Stimulated activated CD8-positive, alpha-beta memory T cell treated with anti-CD3 and anti-CD28 coated beads, Interleukin-7, amount 100 ng/mL, for 48 hours (primary cell): ENCODE results near the gene AHNAK.

Experiments used
- DNase-seq, 2 donors: peaks; one replicate each; pipeline ENCODE4 v3.0.0-alpha.2; 2020; ENCODE audit warnings: low read depth in 1 of 2; ENCODE audit errors: extremely low read depth in 1 of 2

The AHNAK gene

DNA sequence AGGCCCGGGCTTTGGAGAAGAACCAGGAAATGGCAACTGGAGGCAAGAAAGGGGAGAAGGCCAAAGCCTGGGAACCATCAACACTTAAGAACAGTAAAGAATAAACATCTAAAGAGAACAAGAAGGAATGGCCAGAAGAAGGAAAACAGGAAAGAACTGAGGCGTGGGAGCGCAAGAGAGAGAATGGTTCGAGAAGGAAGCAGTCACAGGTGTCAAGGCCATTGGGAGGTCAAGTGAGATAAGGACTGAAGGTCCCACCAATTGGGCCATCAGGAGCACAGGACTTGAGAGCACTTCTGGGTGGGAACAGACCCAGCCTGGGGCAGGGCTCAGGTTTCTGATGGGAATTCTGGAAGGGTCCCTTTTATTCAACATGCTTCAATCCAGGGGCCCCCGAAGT is 128.5 kb downstream of the AHNAK start:
- no peak for DNase-seq

DNA sequence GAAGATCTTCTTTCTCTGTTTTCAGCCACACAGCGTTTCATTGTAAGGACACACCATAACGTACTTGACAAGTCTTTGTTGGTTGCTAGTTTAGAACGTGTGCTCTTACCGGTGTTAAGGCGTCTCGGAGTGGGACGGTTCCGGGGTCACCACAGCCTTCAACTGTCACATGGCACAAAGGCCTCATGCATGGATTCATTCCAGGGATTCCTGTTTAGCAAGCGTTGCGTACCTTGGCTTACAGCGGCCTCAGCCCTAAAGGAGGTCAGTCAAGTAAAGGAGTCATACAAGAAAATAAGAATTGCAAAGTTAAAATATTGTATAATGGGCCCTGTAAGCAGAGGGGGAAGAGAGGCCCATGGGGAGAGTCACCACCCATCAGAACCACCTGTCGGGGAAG is 130.0 kb downstream of the AHNAK start:
- no peak for DNase-seq

DNA sequence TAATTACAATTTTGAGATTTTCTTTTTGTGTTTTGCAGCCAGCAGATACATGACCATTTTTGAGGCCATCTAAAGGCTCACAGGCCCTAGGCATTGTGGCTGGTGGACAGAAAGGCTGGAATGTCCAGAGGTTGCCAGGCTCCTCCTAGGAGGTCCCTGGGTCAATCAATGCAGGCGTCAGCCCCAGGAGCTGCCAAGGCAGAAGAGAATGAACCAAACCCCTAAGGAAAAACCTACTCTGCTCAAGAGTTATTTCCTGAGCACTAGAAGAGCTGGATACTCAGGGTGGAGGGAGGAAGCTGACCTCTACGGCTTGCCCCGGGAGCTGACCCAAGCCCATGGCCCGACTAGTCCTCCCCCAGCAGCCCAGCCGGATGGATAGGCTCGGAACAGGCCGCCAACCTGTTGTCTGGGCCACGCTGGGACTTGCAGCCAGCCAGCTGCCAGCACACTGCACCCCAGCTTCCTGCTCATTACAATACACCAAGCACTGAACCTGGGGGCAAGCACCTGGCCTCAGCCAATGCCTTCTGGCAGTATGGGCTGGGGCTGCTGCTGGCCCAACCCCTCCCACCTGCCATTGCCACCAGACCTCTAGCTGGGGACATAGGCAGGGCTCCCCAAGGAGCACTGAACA is 133.4 kb downstream of the AHNAK start:
- DNase-seq, result no peak

DNA sequence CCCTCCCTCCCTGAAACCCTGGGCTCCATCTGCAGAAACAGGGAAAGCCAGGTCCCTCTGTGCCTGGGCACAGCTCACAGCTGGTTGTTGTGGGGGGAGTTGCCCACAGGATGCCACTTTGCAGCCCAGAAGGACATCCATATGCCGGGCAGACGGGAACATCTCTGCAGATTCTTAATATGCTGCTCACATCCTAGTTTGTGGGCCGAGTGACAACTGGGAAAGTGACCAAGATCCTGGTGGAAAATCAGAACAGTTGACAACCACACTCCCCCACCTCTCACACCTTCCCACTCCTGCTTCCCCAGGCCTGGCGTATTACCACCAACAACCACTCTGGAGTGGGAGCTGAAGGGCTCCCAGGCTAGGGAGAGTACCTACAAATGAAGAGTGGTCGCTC is 135.1 kb downstream of the AHNAK start:
- no peak for DNase-seq

DNA sequence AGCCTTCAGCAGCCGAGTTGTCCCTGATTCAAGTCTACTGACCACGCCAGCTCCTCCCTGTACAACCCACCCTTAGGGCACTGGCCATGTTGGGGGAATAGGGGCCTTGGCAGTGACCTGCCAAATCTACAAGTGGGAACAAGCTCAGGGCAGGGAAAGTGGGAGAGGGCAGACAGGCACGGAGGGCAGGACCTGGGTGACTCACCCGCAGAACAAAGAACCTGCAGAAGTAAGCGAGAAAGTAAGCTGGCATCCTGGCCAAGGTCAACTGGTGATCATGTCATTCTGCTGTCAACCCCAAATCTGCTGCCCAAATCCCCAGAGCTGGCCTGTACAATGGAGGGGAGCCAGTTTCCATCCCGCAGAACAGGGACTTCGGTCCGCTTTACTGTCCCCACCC is 135.6 kb downstream of the AHNAK start:
- no peak for DNase-seq

DNA sequence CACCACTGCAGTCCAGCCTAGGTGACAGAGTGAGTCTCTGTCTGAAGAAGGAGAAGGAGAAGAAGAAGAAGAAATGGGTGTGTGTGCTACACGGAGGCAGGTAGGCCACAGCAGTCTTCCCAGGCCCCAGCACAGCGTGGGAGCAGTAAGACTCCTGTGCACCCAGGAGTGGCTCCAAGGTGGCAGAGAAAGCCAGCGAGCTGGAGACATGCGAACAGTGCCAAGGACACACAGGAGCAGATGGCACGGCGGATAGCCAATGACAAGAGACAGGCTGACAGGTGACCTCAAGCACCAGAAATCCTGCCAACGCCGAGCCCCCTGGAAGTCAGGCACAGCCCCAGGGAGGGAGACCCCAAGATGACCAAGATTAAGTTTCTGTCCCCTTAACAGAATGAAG is 136.8 kb downstream of the AHNAK start:
- DNase-seq, result no peak

DNA sequence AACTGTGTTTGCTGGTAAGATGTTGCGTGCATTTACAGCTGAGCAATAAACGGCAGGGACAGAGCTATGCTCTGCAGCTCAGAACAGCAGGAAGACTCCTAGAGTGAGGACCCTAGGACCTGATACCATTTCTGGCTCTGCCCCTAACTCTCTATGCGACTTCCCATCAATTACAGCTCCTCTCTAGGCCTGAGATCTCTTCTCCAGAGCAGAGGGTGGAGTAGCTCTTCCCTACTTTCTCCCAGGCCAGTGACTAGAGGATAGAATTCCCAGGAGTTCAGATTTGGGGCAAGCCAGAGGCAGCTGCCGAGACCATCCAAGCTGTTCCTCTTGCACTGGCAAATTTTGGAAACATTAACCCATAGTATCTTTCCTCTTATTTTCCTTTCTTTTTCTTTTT is 140.6 kb downstream of the AHNAK start:
- no peak for DNase-seq

DNA sequence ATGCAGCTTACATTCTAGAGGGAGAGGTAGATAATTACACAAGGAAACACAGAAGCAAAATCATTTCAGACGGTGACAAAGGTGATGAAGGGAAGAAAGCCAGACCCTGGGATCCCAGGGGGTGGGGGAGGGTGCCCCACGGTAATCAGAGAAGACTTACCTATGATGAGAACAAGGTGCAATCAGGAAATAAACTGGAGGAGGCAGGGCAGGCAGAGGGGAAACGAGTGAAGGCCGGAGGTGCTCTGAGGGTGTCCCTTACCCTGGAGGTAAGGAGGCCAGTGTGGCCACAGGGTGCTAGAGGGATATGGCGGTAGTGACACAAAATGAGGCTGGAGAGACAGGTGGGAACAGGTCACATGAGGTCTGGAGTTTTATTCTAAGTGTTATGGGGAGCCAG is 141.7 kb downstream of the AHNAK start:
- DNase-seq, result no peak

DNA sequence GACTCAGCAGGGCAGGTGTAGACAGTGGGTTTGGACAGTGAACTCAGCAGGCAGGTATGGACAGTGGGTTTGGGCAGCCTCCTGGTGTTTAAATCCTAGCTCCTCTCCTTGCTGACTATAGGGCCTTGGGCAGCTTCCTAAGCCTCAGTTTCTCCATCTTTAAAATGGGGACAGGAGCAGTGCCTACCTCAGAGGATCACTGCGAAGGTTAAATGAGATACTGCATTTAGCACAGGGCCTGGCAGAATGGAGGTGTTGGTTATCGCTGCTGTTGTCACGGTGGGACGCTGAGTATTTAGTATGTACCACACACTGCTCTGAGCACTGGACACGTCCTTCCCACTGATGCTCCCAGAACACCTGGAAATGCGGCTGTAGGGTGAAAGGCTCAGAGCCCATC is 142.2 kb downstream of the AHNAK start:
- no peak for DNase-seq

DNA sequence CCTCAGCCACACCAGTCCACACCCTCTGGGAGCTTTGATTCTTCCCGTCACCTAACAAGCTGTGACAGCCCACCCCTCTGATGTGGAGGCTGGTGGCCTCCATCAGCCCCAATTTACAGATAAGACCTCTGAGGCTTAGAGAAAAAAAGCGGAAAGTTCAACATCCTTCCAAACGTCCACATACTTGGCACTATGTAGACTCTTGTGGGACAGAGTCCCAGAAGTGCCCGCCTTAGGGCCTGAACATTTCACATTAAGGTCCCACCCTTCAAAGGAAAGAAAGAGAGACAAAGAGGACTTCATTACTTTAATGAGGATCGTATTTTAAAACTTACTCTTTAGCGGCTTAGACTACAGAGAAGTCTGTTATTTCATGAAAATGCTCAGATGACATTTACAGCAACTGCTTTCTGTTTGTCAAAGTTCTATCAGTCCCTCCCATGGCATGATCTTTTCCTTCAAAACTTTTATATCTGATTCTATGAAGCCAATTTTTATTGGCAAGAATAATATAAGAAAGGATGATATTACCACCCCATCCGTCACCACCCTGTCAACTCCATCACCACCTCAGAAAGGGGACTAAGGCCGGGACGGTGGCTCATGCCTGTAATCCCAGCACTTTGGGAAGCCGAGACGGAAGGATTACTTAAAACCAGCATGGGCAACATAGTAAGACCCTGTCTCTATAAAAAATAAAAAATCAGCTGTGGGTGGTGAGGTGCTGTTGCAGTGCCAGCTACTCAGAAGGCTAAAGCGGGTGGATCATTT is 143.5 kb downstream of the AHNAK start:
- DNase-seq, result no peak

DNA sequence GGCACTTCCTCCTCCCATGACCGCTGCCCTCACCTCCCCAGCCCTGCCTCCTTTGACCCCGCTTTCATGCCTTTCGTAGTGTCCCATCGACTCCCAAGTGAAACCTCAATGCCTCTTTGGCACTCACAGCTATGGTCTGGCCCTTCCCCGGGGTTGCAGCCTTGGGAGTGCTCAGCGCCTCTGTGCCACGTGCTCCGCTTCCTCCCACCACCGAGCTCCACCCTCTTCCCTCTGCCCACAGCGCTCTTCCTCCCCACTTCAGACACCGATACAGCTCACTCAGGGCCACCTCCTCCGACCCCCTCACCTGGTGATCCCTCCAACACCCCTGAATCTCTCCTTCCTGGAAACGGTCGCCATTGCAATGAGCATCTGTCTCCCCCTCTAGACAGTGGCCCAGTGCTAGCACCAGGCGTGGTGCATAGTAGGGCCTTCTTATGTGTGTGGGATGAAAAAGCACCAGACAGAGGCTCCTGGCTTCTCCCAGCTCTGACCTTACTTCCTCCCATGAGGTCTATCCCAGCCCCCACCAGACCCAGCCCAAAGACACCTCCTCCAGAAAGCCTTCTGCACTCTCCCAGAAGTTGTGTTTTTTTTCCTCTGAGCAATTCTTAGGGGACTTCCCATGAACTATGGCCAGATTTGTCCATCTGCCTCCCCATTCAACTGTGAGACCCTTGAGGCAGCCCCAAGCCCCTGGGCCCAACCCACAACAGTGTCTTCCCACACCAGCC is 144.2 kb downstream of the AHNAK start:
- DNase-seq, result peak; percentile 10 to 37

DNA sequence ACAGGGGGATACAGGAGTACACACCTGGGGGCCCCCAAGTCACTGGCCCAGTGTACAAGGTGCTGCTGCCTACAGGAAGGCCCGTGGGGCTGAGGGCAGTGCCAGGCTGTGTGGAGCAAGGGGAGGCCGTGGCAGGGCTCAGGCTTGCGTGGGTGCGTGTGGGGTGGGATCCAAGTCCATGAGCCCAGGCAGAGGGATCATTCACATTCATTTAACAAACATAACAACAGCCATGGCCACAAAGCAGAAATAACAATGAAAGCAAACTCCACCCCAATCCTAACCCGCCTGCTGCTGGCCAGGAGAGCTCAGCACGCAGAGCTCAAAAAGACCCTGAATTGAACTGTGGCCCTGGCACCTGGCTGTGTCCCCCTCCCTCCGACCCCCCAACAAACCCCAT is 144.8 kb downstream of the AHNAK start:
- DNase-seq, result no peak

DNA sequence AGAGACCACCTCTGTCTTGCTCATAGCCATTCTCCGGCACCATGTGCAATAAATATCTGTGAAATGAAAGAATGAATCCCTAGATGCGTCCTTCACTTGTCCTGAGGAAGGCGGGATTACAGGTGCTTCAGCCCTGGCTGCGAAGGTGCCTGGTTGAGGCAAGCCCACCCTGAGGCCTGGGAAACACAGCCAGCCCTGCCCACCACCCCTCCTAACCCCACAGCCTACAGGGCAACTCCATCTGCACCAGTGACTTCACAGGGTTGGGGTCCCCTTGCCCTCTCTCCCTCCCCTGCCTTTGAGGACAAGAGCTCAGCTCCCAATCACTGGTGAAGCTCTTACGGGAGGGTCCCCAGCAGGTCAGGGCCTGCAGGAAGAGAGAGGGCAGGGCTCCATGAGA is 145.2 kb downstream of the AHNAK start:
- DNase-seq, result no peak

DNA sequence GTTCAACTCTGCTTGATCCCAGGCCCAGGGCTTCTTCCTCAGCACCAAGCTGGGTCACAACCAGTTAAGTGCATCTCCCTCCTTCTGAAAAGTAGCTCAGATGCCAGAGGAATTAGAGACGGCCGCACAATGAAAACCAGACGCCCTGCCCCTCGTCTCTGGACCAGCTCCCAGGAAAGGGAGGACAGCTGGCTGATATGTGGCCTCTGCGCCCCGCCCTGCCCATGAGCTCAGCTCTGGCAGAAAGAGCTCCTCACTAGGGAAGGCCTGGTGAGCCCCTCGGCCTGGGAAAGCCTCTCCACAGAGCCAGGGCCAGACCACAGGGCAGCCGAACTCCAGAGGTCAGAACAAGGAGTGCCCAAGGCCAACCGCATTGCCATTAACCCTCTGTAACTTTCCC is 145.8 kb downstream of the AHNAK start:
- DNase-seq, result no peak

DNA sequence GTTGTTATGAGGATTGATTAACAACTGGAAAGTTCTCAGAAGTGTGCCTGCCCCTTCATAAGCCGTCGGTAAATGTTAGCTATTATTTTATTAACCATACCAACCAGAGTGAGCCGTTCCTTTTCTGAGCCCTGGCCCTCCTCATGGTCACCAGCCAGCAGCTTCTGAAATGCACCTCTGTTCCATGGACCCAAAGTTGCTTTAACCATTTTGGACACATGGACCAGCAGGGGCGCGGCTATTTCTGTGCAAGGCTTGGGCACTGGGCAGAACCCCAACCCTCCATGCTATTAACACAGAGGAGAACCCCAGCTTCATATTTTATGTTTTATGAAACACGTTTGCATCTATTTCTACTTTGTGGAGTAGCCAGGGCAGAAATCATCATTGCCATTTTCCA is 146.3 kb downstream of the AHNAK start:
- no peak for DNase-seq

DNA sequence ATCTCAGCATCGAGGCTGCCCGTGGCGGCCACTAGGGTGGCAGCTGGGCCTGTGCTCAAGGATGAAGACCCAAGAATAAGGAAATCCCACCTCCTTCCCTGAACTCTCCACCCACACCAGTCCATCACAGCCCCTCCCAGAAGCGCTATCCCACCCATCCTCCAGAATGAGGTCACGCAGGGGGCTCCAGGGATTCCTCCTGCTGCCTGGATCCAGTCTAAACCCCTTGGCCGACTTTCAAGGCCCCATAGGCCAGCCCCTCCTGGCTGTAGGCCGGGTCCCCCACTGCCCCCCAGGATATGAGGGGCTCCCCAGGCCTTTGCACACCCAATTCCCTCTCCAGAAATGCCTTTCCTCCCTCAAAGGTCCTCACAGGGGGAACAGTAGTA is 146.7 kb downstream of the AHNAK start:
- no peak for DNase-seq

DNA sequence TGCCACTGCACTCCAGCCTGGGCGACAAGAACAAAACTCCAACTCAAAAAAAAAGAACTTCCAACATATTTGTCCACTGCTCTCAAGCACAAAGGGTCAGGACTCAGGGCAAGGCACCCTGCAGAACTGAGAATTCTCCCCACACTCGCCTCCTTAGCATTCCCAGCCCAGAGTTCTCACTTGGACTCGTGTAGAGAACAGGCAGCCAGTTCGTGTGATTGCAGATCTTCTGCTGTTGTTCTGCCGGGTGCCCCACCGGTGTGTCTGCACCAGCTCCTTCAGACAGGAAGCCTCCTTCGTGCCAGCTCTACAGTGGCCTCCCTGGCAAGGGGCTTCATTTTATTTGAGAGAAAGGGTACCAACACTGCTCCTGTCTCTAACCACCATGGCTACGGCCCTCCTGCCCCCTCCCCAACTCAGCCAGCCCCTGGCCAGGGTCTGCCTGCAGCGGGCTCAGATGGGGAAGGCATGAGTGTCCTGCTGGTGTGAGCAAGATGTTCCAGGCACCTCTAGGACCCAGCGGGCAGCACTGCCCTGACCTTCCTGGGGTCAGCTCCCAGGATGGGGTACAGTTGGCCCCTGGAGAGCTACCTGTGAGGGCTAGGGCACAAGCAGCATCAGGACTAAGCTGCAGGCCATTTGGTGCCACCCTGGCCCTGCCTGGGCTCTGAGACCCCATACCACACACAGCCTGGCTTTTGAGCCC is 147.3 kb downstream of the AHNAK start:
- DNase-seq, result no peak

DNA sequence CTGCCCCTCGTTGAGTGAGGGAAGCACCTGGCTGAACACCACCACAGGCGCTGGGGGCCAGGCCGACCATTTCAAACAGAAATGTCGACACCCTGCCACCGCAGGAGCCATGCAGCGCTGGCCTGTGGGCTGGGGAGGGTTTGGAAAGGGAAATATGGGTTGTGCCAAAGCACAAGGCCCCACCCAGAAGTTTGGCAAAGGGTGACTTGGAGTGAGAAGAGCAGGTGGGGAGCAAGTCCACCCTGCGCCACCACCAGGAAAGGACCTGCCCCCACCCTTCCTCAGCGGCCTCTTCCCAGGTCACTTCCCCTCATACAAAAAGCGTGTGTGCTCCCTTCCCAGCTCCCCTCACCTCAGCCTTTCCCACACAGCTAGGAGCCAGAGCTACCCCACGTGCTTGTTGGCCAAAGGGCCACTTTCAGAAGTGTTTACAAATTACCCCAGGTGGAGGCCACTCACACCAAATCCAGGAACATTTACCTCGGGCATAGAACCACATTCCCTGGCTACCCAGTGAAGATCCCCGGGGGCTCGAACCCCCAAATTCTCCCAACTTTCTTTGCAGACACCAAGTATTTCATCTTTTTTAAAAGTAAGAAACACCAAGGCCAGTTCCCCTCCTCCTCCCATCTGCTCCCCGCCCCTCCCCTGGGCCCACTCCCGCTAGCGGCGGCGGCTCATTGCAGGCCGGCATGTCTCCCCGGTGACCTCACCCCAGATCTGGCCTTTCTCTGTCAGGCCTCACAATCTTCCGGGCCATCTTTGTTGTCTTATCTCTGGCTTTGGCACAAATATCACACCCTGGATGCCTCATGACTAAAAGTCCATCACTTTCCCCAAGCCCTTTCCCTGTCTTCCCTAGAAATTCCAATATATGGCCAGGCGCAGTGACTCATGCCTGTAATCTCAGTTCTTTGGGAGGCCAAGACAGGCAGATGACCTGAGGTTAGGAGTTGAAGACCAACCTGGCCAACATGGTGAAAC is 148.3 kb downstream of the AHNAK start:
- DNase-seq, result no peak

DNA sequence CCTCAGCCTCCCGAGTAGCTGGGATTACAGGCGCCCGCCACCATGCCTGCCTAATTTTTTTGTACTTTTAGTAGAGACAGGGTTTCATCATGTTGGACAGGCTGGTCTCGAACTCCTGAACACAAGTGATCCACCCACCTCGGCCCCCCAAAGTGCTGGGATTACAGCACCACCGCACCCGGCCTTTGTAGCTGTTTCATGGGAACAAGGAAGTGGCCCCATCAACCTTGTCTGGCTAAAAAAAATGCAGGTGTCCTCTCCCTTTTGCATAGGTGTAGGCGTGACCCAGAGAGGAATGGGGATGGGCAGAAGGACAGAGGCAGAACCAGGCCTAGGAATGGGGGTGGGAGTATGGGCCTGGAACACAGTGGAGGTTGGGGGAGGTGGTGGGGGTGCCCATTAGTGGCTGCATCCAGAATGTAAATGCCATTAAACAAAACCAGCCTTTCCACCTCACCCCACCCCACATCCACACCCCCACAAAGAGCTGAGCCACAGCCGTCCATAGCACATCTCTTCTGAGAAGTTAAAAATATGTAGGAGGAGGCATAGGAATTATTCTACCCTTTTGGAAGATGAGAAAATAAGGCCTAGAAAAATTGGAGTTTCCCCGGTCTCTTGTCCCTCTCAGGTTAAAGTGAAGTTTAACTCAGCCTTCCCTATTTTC is 150.6 kb downstream of the AHNAK start:
- no peak for DNase-seq
